Ecto neural progenitor cell (in vitro differentiated cells): ENCODE data around the gene CTNNAL1.
A peak's percentile ranks its signal among the peaks of the same experiment; 100 is the strongest.
"Not testable (repeated sequence)": the region's sequence is repeated elsewhere in the genome, so short reads cannot be mapped to it uniquely, and the experiment has no call there.

ENCODE experiments used
- DNase-seq: peaks from one replicate; pipeline ENCODE4 v3.0.0-alpha.2; 2018; ENCODE audit warnings: low spot score

Gene CTNNAL1

GRCh38 chr9:109012876-109013678 lies at the start of gene CTNNAL1:
Gene CTNNAL1 (minus strand): TSS chr9:109013499. CDS start chr9:109013442, 57 bp downstream.
- DNase-seq = peak; percentile 97

- no peak for DNase-seq
These were observed 49.2 kb upstream of the CTNNAL1 start for GRCh38 chr9:109062543-109062942.

- DNase-seq = no peak
These were observed 46.9 kb upstream of the CTNNAL1 start for GRCh38 chr9:109060191-109060590.

GRCh38 chr9:109053121-109053520 lies 39.8 kb upstream of the CTNNAL1 start:
- not testable (repeated sequence) for DNase-seq

GRCh38 chr9:109052416-109052815 lies 39.1 kb upstream of the CTNNAL1 start:
- DNase-seq = no peak

GRCh38 chr9:109051733-109052132 lies 38.4 kb upstream of the CTNNAL1 start:
- DNase-seq = no peak

GRCh38 chr9:109050444-109050843 lies 37.1 kb upstream of the CTNNAL1 start:
- DNase-seq = no peak

GRCh38 chr9:109048822-109049221 lies 35.5 kb upstream of the CTNNAL1 start:
- DNase-seq = no peak

GRCh38 chr9:109047259-109047658 lies 34.0 kb upstream of the CTNNAL1 start:
- no peak for DNase-seq

- DNase-seq = no peak
These were observed 33.0 kb upstream of the CTNNAL1 start for GRCh38 chr9:109046346-109046745.

GRCh38 chr9:109043578-109043977 lies 30.3 kb upstream of the CTNNAL1 start:
- DNase-seq = no peak

GRCh38 chr9:109040571-109040970 lies 27.3 kb upstream of the CTNNAL1 start:
- no peak for DNase-seq

GRCh38 chr9:109039539-109039938 lies 26.2 kb upstream of the CTNNAL1 start:
- no peak for DNase-seq

GRCh38 chr9:109037946-109038715 lies 24.8 kb upstream of the CTNNAL1 start:
- DNase-seq = no peak

- DNase-seq = no peak
These were observed 23.7 kb upstream of the CTNNAL1 start for GRCh38 chr9:109036744-109037680.

GRCh38 chr9:109035684-109036423 lies 22.6 kb upstream of the CTNNAL1 start:
- no peak for DNase-seq

GRCh38 chr9:109033941-109034700 lies 20.8 kb upstream of the CTNNAL1 start:
- DNase-seq = no peak

GRCh38 chr9:109031241-109031640 lies 17.9 kb upstream of the CTNNAL1 start:
- no peak for DNase-seq

- no peak for DNase-seq
These were observed 17.1 kb upstream of the CTNNAL1 start for GRCh38 chr9:109030426-109030825.

GRCh38 chr9:109028457-109028856 lies 15.2 kb upstream of the CTNNAL1 start:
- no peak for DNase-seq

GRCh38 chr9:109027176-109027575 lies 13.9 kb upstream of the CTNNAL1 start:
- no peak for DNase-seq
